Omental fat pad (tissue), 4 donors: ENCODE results near the gene ECE1. TPM values are rescaled to one million over a fixed set of nuclear protein-coding genes. Genes with fewer than 3 reads are reported as not detected.

ENCODE experiments used
- ATAC-seq: fragments of 150-250 bp; one replicate; pipeline ENCODE4 v1.9.1; 2016; ENCODE audit warnings: mild to moderate bottlenecking, moderate library complexity; ENCODE audit not compliant: low FRiP score
- DNase-seq: peaks from one replicate; pipeline ENCODE4 v3.0.0-alpha.2; 2019; ENCODE audit warnings: low spot score
- CTCF ChIP-seq, 3 donors: fragments of 450-650 bp; IDR thresholded peaks; one replicate each; pipeline ENCODE4 v1.5.1; 2016 to 2017; ENCODE audit warnings: antibody characterized with exemption in 3 of 3, mild to moderate bottlenecking in 3 of 3, moderate library complexity in 2 of 3
- total RNA-seq, 4 donors: library from RNA; depleted of rRNA; stranded (reverse); fragments of >200 nt; gene quantifications; one replicate each; pipeline ENCODE4 v1.1.0, GENCODE V29; 2016

ECE1 gene
- total RNA-seq, 4 donors from 2014 or later = 43.5 to 158 (median 114) TPM

DNA sequence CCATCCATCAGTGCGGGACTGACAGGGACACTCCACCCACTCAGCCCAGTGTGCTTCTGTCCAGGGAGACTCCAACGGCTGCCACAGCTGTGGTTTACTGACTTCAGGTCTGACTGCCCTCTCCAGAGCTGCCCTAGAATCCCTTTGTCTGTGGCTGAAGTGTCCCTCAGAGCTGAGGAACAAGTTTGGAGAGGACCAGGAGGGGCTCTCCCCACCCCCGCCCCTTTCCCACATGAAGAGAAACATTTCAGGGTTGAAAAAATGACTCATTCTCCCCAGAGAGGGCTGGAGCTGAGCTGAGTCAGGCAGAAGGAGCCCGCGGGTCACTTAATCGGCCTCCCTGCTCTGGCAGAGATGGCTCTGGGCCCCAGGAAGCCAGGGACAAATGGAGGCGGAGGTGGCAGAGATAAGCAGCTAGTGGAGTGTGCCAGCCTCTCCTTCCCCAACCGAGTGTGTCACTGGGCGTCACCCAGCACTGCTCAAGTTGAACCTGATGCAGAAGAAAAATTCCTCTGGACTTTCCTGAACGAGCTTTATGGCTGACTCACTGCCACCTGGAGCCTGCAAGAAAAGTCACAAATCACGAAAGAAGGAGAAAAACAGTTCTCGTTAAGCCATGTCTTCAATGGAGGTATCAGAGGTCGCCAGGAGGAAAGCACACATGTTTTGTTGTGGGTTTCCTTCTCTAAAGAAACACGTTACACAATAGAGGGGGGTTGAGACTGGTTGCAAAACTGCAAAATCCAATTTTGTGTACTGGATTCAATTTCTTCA lies 34.3 kb upstream of the ECE1 start:
- TF ChIP-seq CTCF (IDR thresholded peaks at IDR 0.05) = no peak
- peak; percentile 47 for DNase-seq
- ATAC-seq = peak; percentile 81

DNA sequence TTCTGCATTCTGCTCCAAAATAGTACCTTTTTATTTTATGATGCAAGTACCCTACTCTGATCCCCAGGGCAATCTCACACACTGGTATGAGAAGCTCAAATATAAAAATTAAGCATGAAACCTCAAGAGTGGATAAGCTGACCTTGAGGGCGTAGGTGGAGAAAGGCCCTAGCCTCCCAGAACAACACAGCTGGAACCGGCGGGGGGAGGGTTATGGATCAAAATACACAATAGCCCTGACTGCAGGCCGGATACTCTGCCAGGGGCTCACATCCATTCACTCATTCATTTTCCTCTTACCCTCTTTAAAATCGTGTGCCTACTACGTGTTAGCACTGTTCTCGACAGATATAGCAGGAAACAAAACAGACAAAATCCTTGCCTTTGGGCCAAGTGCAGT lies 32.8 kb upstream of the ECE1 start:
- TF ChIP-seq CTCF (IDR thresholded peaks at IDR 0.05) = no peak
- ATAC-seq = no peak
- no peak for DNase-seq

DNA sequence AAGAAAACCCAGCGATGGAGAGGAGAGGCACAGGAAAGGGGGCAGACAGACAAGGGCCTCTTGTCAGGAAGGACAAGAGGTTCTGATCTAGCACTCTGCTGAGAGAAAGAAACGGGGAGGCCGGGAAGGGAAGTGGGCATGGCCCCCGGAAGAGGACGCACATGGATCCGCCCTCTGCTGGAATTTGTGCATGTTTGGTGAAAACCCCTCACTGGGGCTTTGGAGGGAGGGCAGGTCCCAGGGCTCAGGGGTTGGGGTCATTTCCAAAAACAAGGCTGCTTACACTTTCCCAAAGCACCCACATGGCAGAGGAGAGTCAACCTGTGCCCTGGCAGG lies 32.4 kb upstream of the ECE1 start:
- DNase-seq = no peak
- no peak for ATAC-seq
- TF ChIP-seq CTCF (IDR thresholded peaks at IDR 0.05) = no peak

GRCh38 chr1:21321963-21322680 lies 31.9 kb upstream of the ECE1 start:
- ATAC-seq (no peak), DNase-seq (no peak)
- TF ChIP-seq CTCF (IDR thresholded peaks at IDR 0.05) = no peak

DNA sequence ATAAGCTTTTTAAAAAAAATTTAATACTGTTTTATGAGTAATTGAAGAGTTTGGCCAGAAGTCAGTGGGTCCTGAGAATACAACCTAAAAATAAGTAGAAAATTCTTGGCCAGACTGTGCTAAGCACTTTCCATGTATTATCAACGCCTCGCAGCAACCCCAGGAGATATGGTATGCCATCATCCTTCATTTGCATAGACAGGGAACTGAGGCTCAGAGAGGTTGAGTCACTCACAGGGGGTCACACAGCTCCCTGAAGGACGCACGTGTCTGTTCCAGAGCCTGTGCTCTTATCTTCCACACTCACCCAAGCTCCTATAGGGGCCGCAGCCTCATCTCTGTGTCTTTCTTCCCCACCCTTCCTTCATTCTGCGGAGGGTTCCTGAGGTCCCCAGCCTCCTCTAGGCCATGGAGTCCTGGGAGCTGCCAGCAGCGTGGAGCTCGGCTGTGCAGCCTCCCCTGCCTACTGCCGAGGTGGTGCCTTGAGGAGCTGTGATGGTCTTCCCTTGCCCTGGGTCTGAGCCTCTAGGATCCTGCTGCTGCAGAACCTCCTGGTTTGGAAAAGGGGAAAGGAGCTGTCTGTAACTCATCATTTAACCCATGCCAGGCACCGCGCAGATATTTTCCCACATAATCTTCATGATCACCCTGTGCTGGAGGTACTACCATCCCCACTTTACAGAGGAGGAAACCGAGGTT lies 30.3 kb upstream of the ECE1 start:
- ATAC-seq (no peak), DNase-seq (no peak)
- TF ChIP-seq CTCF (IDR thresholded peaks at IDR 0.05) = no peak

GRCh38 chr1:21319447-21320407 lies 29.5 kb upstream of the ECE1 start:
- ATAC-seq (no peak), DNase-seq (no peak)
- no peak for TF ChIP-seq CTCF (IDR thresholded peaks at IDR 0.05)
